ENCODE results near the gene FRMPD2. TPM values are rescaled to one million over a fixed set of nuclear protein-coding genes. Genes with fewer than 3 reads are reported as not detected.

The FRMPD2 gene
- total and polyA plus RNA-seq, 4 donors = 1.8 to 26.7 (median 7.0) TPM

DNA sequence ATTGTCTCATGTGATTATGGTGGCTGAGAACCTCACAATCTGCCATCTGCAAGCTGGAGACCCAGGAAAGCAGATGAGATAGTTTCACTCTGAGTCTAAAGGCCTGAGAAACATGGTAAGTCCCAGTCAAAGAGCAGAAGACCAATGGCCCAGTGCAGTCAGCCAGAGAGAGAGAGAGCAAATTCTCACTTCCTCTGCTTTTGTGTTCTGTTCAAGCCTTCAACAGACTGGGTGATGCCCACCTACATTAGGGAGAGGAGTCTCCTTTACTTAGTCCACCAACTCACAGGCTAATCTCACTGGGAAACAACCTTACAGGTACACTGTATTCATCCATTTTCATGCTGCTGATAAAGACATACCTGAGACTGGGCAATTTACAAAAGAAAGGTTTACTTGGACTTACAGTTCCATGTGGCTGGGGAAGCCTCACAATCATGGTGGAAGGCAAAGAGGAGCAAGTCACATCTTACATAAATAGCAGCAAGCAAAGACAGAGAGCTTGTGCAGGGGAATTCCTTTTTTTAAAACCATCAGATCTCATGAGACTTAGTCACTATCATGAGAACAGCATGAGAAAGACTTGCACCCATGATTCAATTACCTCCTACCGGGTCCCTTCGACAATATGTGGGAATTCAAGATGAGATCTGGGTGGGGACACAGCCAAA is 4.7 kb upstream of the FRMPD2 start:
- no peak overlapping the region for H3K9ac ChIP-seq (ENCODE audit: insufficient read depth in 1 of 2, low read length in 2 of 2)
- H3K27me3 ChIP-seq (ENCODE audit: control insufficient read depth in 3 of 3, insufficient read depth in 3 of 3, low read length in 2 of 3) = no peaks in the 10 kb centered on the region
- DNase-seq (no peak), ATAC-seq (ENCODE audit: insufficient read depth, low FRiP score) (no peak)
- H3K4me1 ChIP-seq (ENCODE audit: control insufficient read depth in 5 of 5, insufficient read depth in 5 of 5, low read length in 5 of 5) = no peaks in the 10 kb centered on the region
- peaks cover 0 to 7% (median 6%) of the 10 kb centered on the region in 4 donors for H3K9me3 ChIP-seq (ENCODE audit: control insufficient read depth in 4 of 4, insufficient read depth in 3 of 4, low read length in 3 of 4)
- no peaks in the 10 kb centered on the region for H3K36me3 ChIP-seq (ENCODE audit: control insufficient read depth in 4 of 4, insufficient read depth in 4 of 4, low read length in 4 of 4)
- TF ChIP-seq, protein P1, sequence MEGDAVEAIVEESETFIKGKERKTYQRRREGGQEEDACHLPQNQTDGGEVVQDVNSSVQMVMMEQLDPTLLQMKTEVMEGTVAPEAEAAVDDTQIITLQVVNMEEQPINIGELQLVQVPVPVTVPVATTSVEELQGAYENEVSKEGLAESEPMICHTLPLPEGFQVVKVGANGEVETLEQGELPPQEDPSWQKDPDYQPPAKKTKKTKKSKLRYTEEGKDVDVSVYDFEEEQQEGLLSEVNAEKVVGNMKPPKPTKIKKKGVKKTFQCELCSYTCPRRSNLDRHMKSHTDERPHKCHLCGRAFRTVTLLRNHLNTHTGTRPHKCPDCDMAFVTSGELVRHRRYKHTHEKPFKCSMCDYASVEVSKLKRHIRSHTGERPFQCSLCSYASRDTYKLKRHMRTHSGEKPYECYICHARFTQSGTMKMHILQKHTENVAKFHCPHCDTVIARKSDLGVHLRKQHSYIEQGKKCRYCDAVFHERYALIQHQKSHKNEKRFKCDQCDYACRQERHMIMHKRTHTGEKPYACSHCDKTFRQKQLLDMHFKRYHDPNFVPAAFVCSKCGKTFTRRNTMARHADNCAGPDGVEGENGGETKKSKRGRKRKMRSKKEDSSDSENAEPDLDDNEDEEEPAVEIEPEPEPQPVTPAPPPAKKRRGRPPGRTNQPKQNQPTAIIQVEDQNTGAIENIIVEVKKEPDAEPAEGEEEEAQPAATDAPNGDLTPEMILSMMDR (IDR thresholded peaks at IDR 0.05; ENCODE audit: control extremely low read depth, extremely low read depth) = no peak
- no peak overlapping the region for H3K27ac ChIP-seq (ENCODE audit: low read depth in 1 of 2, low read length in 1 of 2)
- 90 to 93% methylated on average over 2 of the region's 2 CpGs for WGBS, 2 donors
- H3K4me3 ChIP-seq = no peak overlapping the region

DNA sequence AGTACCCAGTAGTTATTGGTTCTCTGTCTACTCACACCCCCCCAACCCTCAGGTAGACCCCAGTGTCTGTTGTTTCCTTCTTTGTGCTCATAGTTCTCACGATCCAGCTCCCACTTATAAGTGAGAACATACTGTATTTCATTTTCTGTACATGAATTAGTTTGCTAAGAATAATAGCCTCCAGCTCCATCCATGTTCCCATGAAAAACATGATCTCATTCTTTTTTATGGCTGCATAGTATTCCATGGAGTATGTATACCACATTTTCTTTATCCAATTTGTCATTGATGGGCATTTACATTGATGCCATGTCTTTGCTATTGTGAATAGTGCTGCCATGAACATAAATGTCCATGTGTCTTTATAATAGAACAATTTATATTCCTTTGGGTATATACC is 2.6 kb upstream of the FRMPD2 start:
- H3K9ac ChIP-seq (ENCODE audit: insufficient read depth in 1 of 2, low read length in 2 of 2) = no peak overlapping the region
- no peak for ATAC-seq (ENCODE audit: insufficient read depth, low FRiP score)
- TF ChIP-seq, protein P1 (IDR thresholded peaks at IDR 0.05; ENCODE audit: control extremely low read depth, extremely low read depth) = no peak
- H3K27me3 ChIP-seq (ENCODE audit: control insufficient read depth in 3 of 3, insufficient read depth in 3 of 3, low read length in 2 of 3) = no peaks in the 10 kb centered on the region
- 88 to 92% methylated on average over 1 of the region's 1 CpG for WGBS, 2 donors
- H3K36me3 ChIP-seq (ENCODE audit: control insufficient read depth in 4 of 4, insufficient read depth in 4 of 4, low read length in 4 of 4) = no peaks in the 10 kb centered on the region
- no peaks in the 10 kb centered on the region for H3K4me1 ChIP-seq (ENCODE audit: control insufficient read depth in 5 of 5, insufficient read depth in 5 of 5, low read length in 5 of 5)
- peaks cover 0 to 7% (median 1%) of the 10 kb centered on the region in 4 donors for H3K9me3 ChIP-seq (ENCODE audit: control insufficient read depth in 4 of 4, insufficient read depth in 3 of 4, low read length in 3 of 4)
- H3K4me3 ChIP-seq = no peak overlapping the region
- H3K27ac ChIP-seq (ENCODE audit: low read depth in 1 of 2, low read length in 1 of 2) = no peak overlapping the region
- DNase-seq = no peak

DNA sequence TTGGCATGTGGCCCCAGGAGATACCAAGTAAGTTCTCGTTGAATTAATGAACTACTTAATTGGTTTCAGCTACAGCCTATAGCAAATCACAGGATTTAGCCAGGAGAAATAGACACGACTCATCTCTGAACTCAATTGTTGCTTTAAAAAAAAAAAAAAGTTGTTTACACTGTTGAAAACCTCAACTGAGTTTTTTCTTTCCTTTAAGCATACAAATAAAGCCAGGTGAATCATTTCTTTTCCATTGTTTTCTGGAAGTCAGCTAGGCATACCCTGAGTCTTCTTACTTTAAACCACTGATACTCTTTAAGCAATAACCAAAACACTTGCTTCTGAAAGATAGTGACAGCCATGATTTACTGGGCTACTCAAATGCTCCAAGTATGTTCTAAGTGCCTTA is 755 bp downstream of the FRMPD2 start:
- no peak for DNase-seq
- no peak overlapping the region for H3K9ac ChIP-seq (ENCODE audit: insufficient read depth in 1 of 2, low read length in 2 of 2)
- peaks cover 0 to 2% (median 1%) of the 10 kb centered on the region in 4 donors for H3K9me3 ChIP-seq (ENCODE audit: control insufficient read depth in 4 of 4, insufficient read depth in 3 of 4, low read length in 3 of 4)
- 81 to 85% methylated on average over 2 of the region's 2 CpGs for WGBS, 2 donors
- H3K4me1 ChIP-seq (ENCODE audit: control insufficient read depth in 5 of 5, insufficient read depth in 5 of 5, low read length in 5 of 5) = no peaks in the 10 kb centered on the region
- no peak for ATAC-seq (ENCODE audit: insufficient read depth, low FRiP score)
- TF ChIP-seq, protein P1 (IDR thresholded peaks at IDR 0.05; ENCODE audit: control extremely low read depth, extremely low read depth) = no peak
- H3K27ac ChIP-seq (ENCODE audit: low read depth in 1 of 2, low read length in 1 of 2) = no peak overlapping the region
- H3K27me3 ChIP-seq (ENCODE audit: control insufficient read depth in 3 of 3, insufficient read depth in 3 of 3, low read length in 2 of 3) = no peaks in the 10 kb centered on the region
- no peak overlapping the region for H3K4me3 ChIP-seq
- no peaks in the 10 kb centered on the region for H3K36me3 ChIP-seq (ENCODE audit: control insufficient read depth in 4 of 4, insufficient read depth in 4 of 4, low read length in 4 of 4)

DNA sequence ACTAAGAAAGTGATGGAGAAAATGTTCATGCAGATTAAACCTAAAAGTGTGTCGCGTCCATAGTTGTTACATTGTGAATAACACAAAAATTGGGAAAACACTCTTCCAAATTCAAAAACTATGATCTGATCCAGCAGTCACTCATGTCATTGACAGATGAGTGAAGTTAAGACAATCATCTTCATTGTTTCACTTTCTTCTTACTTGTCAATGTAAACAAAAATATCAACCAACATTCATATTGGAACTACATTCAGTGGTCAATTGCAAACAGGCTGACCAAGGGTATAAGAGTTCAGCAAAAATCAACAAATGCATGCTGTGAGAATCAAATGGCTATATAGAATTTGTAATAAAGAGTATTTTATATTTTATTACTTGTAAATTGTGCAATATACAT is 1.8 kb downstream of the FRMPD2 start:
- Histone ChIP-seq H3K27me3 (ENCODE audit: control insufficient read depth in 3 of 3, insufficient read depth in 3 of 3, low read length in 2 of 3) (no peaks in the 10 kb centered on the region), H3K4me1 (ENCODE audit: control insufficient read depth in 5 of 5, insufficient read depth in 5 of 5, low read length in 5 of 5) (no peaks in the 10 kb centered on the region), H3K4me3 (no peak overlapping the region), H3K36me3 (ENCODE audit: control insufficient read depth in 4 of 4, insufficient read depth in 4 of 4, low read length in 4 of 4) (no peaks in the 10 kb centered on the region), H3K27ac (ENCODE audit: low read depth in 1 of 2, low read length in 1 of 2) (no peak overlapping the region), H3K9me3 (ENCODE audit: control insufficient read depth in 4 of 4, insufficient read depth in 3 of 4, low read length in 3 of 4) (peaks cover 0 to 2% (median 0%) of the 10 kb centered on the region in 4 donors), H3K9ac (ENCODE audit: insufficient read depth in 1 of 2, low read length in 2 of 2) (no peak overlapping the region)
- 96 to 99% methylated on average over 2 of the region's 2 CpGs for WGBS, 2 donors
- DNase-seq (no peak), ATAC-seq (ENCODE audit: insufficient read depth, low FRiP score) (no peak)
- TF ChIP-seq, protein P1 (IDR thresholded peaks at IDR 0.05; ENCODE audit: control extremely low read depth, extremely low read depth) = no peak
